Astrocyte of the spinal cord (primary cell): ENCODE results near the gene PITX3.
A peak's percentile ranks its signal among the peaks of the same experiment; 100 is the strongest.

Source experiments
- DNase-seq: peaks from one replicate; pipeline ENCODE4 v3.0.0; 2011; ENCODE audit warnings: low read depth, low spot score
- H3K4me3 ChIP-seq: 2 replicates; pipeline ENCODE4 v1.5.1; 2011; ENCODE audit warnings: low read depth, mild to moderate bottlenecking, low read length, moderate library complexity
- in situ Hi-C: cut with HindIII; loops from 2 replicates; pipeline ENCODE4 v1.10.0; 2017; ENCODE audit warnings: low sequenced_read_pairs
- TF ChIP-seq, protein P1 (sequence below): IDR thresholded peaks from 2 replicates; pipeline ENCODE4 v1.5.1; 2012; ENCODE audit warnings: low read depth, mild to moderate bottlenecking, low read length, inconsistent platforms

PITX3 gene

DNA sequence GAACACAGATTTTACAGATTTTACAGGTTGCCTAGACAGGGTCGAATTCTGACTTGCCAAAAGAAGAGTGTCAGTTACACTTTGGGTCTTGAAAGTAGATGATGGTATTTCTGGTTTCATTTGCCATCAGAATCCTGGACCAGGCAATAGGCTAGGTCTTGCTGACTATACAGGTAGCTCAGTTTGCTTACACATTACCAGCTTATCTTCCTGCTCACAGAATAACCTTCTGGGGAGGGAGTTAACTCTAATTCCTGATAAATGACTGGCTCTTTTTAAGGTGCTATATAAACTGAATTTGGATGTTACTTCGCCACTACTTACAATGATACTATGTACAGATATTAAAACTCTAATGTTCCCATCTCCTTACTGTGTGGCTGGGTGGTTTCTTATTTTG is 43.8 kb upstream of the PITX3 start:
- no peak for DNase-seq
- H3K4me3 ChIP-seq, result no peak overlapping the region
- in situ Hi-C loops, result no loop called here
- TF ChIP-seq, protein P1, sequence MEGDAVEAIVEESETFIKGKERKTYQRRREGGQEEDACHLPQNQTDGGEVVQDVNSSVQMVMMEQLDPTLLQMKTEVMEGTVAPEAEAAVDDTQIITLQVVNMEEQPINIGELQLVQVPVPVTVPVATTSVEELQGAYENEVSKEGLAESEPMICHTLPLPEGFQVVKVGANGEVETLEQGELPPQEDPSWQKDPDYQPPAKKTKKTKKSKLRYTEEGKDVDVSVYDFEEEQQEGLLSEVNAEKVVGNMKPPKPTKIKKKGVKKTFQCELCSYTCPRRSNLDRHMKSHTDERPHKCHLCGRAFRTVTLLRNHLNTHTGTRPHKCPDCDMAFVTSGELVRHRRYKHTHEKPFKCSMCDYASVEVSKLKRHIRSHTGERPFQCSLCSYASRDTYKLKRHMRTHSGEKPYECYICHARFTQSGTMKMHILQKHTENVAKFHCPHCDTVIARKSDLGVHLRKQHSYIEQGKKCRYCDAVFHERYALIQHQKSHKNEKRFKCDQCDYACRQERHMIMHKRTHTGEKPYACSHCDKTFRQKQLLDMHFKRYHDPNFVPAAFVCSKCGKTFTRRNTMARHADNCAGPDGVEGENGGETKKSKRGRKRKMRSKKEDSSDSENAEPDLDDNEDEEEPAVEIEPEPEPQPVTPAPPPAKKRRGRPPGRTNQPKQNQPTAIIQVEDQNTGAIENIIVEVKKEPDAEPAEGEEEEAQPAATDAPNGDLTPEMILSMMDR, result no peak

DNA sequence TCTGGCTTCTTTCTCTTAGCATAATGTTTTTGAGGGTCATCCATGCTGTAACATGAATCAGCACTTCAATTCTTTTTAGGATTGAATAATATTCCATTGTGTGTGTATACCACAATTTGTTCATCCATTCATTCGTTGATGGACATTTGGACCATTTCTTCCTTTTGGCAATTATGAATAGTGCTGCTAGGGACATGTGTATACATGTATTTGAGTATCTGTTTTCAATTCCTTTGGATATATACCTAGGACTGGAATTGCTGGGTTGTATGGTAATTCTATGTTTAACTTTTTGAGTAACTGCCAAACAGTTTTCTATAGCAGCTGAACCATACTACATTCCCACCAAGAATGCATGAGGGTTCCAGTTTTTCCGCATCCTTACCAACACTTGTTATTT is 43.2 kb upstream of the PITX3 start:
- H3K4me3 ChIP-seq, result no peak overlapping the region
- TF ChIP-seq, protein P1, result no peak
- in situ Hi-C loops, result no loop called here
- no peak for DNase-seq

DNA sequence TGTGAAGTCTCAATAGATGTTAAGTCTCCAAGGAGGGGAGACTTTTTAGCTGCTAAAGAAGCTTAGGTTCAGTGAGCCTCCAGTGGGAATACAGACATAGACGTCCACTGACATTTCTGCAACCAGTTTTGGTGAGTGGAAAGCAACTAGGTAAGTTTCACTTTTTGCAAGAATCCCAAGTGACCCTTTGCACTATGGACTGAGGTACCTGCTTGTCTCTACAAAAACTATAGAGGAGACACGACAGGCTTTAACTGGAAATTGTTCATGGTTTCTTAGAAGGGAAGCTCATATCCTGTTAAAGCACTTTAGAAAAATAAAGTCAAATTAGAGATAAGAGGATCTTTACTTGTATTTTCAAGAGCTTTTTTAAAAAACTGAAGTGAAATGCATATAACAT is 42.6 kb upstream of the PITX3 start:
- TF ChIP-seq, protein P1, result no peak
- in situ Hi-C loops, result no loop called here
- no peak overlapping the region for H3K4me3 ChIP-seq
- no peak for DNase-seq

DNA sequence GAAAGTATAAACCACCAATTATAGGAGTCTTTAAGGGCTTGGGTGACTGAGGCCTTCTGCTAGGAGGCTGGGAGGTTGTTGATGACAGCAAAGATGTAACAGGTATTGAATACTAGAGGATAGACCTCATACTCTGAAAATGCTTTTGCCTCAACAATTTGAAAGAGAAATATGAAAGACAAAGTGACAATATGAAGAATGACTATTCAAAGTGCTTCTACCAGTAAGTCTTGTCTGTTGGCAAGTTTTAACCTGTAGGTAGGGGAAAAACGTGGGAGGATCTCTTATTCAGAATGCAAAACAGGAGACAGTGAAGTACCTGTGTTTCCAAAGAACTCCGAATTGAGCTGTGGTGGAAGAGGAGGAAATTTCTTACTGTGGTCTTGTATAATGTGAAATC is 42.2 kb upstream of the PITX3 start:
- in situ Hi-C loops, result no loop called here
- no peak for DNase-seq
- H3K4me3 ChIP-seq, result no peak overlapping the region
- TF ChIP-seq, protein P1, result no peak

DNA sequence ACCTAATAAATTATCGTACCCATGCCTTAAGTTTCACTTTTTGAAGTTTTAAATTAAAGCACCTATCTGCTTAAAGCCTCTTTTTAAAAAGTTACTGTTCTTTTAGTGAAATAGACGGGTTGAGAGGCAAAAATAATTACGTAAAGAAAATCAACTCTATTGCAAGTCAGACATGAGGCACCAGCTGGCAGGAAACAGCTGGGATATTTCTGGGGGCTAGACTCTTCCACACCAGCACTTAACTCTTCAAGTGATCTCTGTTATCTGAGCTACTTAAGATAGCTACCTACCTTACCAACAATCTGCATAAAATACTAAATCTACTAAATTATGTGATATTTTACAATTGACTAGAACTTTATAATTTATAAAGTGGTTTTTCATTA is 39.8 kb upstream of the PITX3 start:
- DNase-seq, result no peak
- TF ChIP-seq, protein P1, result no peak
- H3K4me3 ChIP-seq, result no peak overlapping the region
- in situ Hi-C loops, result no loop called here

DNA sequence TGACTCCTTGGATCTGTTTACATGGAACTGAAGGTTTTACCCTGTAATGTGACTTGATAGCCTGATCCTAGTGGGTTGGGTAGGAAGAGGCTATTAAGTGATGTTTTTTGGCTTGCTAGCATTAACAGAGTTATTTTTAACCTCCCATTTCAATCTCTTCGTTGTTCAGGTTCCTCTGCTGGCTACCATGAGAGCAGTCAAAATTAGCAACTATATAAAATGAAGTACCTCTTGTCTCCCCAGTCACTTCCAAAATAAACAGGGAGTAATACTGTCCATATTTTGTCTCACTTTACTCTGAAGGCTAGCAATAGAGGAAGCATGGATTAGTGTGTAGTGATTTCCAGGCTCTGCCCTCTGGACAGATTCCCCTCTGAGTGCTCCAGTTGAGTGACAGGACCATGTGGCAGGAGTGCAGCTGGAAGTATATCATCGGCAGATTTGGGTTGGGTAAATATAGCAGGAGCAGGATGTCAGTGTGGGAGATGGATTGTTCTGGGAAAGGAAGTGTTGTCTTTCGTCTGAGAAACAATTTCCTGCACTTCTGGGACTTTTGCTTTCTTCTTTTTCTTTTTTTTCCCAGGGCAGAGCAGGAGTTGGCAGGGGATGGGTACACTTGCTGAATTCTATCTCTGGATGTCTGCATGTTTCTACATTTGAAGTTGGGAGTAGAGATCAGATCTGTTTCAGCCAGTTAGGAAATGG is 39.2 kb upstream of the PITX3 start:
- TF ChIP-seq, protein P1, result no peak
- in situ Hi-C loops, result no loop called here
- peak; percentile 28 for DNase-seq
- H3K4me3 ChIP-seq, result no peak overlapping the region
